GM13976 (cell line): ENCODE data around the gene IFNA16.
"Not testable (repeated sequence)": the region's sequence is repeated elsewhere in the genome, so short reads cannot be mapped to it uniquely, and the experiment has no call there.

Experiments used
- DNase-seq: peaks from one replicate; pipeline ENCODE4 v3.0.0; 2012; ENCODE audit warnings: low spot score
- CTCF ChIP-seq: IDR thresholded peaks from 2 replicates; pipeline ENCODE4 v1.5.1; 2012; ENCODE audit warnings: borderline replicate concordance, mild to moderate bottlenecking; ENCODE audit not compliant: insufficient read depth; ENCODE audit errors: extremely low read depth, missing control alignments, control extremely low read depth
- in situ Hi-C: fragments of 300-500 bp; cut with MboI; formaldehyde crosslinking; loops from one replicate; pipeline ENCODE4 v1.12.0; 2022; ENCODE audit warnings: low sequenced_read_pairs, mixed read lengths, inconsistent platforms; ENCODE audit not compliant: unreplicated experiment

The IFNA16 gene

DNA sequence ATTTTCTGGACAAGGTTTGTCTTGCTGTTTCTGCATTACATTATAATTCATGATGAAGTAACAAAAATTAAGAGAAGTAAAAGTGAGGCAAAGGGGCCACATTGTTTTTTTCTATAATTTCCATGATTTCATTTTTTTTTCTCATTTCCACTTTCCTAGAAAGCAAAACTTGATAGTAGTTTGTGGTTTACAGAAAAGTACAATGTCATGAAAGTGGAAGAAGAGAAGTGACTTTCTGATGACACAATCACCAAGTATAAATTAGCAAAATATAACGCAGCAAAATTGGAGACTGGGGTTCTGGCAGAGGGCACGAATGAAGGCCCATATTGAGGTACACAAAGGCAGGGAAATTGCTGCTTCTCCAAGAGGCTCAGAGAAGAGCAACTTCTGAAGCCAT is 27.7 kb upstream of the IFNA16 start:
- TF ChIP-seq CTCF = no peak
- in situ Hi-C loops = loop anchor here (25.0 kb wide), 1 partner anchor 542 kb away; no protein-coding TSS in a partner anchor
- DNase-seq = no peak

- no peak for TF ChIP-seq CTCF
- in situ Hi-C loops = loop anchor here (25.0 kb wide), 1 partner anchor 547 kb away; no protein-coding TSS in a partner anchor
- no peak for DNase-seq
These were observed 22.8 kb upstream of the IFNA16 start, which contains the start of gene IFNA14 for GRCh38 chr9:21239911-21240310. Gene IFNA14 (minus strand): TSS chr9:21240005. CDS start chr9:21239935, 70 bp downstream.

DNA sequence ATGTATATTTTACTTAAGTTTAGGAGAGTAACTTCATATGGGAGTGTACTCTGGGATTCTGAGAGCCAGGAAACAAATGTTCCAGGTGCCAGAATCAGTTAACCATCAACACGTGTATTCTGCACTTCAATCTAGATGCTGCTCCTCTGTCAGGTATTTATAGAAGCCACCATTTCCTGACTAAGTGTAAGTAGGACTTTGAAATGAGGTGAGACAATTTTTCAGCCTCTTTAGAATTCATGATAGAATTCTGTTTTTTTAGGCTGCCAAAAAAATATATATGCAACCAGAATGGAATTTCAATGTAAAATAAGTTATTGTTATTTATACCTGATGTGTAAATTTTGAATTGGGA is 19.2 kb upstream of the IFNA16 start:
- DNase-seq = not testable (repeated sequence)
- in situ Hi-C loops = loop anchor here (25.0 kb wide), 1 partner anchor 551 kb away; no protein-coding TSS in a partner anchor

DNA sequence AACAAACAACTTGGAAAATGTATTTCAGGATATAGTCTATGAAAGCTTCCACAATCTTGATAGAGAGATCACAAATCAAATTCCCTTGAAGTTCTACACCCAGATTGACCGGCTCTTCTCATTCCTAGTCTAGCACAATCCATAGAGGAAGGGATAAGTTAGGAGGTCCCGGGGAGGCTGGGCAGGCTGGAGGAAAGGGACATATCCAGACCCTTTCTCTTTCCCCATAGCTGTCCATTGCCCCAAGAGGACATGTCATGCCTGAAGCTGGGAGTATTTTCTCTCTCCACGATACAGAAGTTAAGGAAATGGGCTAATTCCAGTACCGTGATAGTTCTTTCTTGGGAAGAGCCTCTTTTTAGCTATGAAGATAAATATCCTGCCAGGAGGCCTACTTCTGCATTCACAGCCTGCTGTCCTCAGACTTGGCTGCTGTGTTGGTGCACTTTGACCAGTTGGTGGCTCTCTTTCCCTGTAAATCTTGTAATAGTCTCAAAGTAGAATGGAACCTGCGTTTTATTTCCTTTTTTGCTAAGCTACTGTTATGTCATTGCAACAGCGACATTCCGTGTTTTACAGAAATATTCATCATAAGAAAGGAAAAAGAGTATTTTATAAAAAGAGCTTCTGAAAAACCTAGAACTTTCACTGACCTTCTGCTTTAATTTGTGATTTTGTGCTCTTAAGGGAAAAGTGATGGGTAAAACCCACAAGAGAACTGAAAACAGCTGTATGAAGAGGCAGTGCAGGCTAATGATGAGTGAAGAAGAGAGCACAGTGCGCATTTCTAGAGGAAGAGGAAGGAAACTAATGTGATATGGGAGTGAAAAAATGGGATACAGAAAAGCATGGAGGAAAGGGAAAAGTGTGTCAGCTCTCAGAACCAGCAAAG is 18.6 kb upstream of the IFNA16 start:
- peak; percentile 35 for DNase-seq
- TF ChIP-seq CTCF = peak; percentile 78
- in situ Hi-C loops = loop anchor here (25.0 kb wide), 1 partner anchor 552 kb away; no protein-coding TSS in a partner anchor

DNA sequence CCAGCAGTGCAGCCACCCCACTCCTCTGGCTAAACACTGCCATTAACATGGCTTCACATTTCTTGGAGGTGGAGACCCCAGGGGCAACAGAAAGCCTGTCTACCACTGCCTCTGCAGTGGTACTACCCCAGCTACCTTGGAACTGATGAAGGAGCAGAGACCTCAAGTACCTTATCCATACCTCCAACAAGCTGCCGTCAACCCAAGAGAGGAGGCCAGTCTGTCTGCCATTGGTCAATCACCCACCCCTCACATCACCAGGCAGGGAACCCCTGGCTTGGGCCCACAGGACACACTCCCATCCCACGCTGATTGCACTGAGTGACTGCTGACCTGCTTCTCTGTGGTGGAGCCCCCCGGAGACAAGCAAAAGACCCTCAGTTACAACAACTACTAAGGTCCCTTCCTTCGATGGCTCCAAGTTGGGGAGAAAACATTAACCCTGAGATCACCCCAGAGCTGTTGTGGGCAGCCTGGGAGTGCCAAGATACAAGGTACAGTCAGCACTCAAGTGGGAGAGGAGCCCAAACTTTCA is 17.1 kb upstream of the IFNA16 start:
- in situ Hi-C loops = loop anchor here (25.0 kb wide), 1 partner anchor 553 kb away; no protein-coding TSS in a partner anchor
- DNase-seq = no peak
- TF ChIP-seq CTCF = no peak

- TF ChIP-seq CTCF = no peak
- in situ Hi-C loops = loop anchor here (25.0 kb wide), 1 partner anchor 554 kb away; no protein-coding TSS in a partner anchor
- no peak for DNase-seq
These were observed 16.1 kb upstream of the IFNA16 start for GRCh38 chr9:21233258-21233657.

GRCh38 chr9:21228122-21228521 is 11.0 kb upstream of the IFNA16 start, which contains the start of gene IFNA17:
Gene IFNA17 (minus strand): TSS chr9:21228222. CDS start chr9:21228173, 49 bp downstream.
- TF ChIP-seq CTCF = no peak
- in situ Hi-C loops = loop anchor here (25.0 kb wide), 1 partner anchor 559 kb away; no protein-coding TSS in a partner anchor
- no peak for DNase-seq
